Ramos (cell line): ENCODE results near the gene CTAG1A.
"Not testable (repeated sequence)": the region's sequence is repeated elsewhere in the genome, so short reads cannot be mapped to it uniquely, and the experiment has no call there.

ENCODE experiments used
- in situ Hi-C: fragments of 300-500 bp; cut with MboI; formaldehyde crosslinking; loops from one replicate; pipeline ENCODE4 v1.14.3; 2022; ENCODE audit warnings: low sequenced_read_pairs; ENCODE audit not compliant: unreplicated experiment

Gene CTAG1A

GRCh38 chrX:154584585-154585183 lies at the start of gene CTAG1A:
Gene CTAG1A (plus strand): TSS chrX:154585133. CDS start chrX:154585207, 74 bp downstream.
- in situ Hi-C loops: loop anchor here (25.0 kb wide), 2 partner anchors 153 to 253 kb away; partner anchors contain the start of gene SMIM9

- in situ Hi-C loops: loop anchor here (25.0 kb wide), 2 partner anchors 124 to 799 kb away; partner anchors contain the start of genes DNASE1L1 and TAFAZZIN
Observed at GRCh38 chrX:154535892-154536291, 49.0 kb upstream of the CTAG1A start.

- in situ Hi-C loops: loop anchor here (25.0 kb wide), 2 partner anchors 127 to 802 kb away; partner anchors contain the start of genes DNASE1L1 and TAFAZZIN
Observed at GRCh38 chrX:154539077-154539476, 45.9 kb upstream of the CTAG1A start.

- in situ Hi-C loops: loop anchor here (25.0 kb wide), 2 partner anchors 128 to 803 kb away; partner anchors contain the start of genes DNASE1L1 and TAFAZZIN
Observed at GRCh38 chrX:154540365-154540764, 44.6 kb upstream of the CTAG1A start.

- in situ Hi-C loops: loop anchor here (25.0 kb wide), 2 partner anchors 129 to 804 kb away; partner anchors contain the start of genes DNASE1L1 and TAFAZZIN
Observed at GRCh38 chrX:154540897-154541535, 43.9 kb upstream of the CTAG1A start.

GRCh38 chrX:154541589-154541895 lies 43.4 kb upstream of the CTAG1A start:
- in situ Hi-C loops: loop anchor here (25.0 kb wide), 2 partner anchors 129 to 804 kb away; partner anchors contain the start of genes DNASE1L1 and TAFAZZIN

- in situ Hi-C loops: loop anchor here (25.0 kb wide), 2 partner anchors 130 to 805 kb away; partner anchors contain the start of genes DNASE1L1 and TAFAZZIN
Observed at GRCh38 chrX:154541896-154542722, 42.8 kb upstream of the CTAG1A start.

GRCh38 chrX:154542723-154543424 lies 42.1 kb upstream of the CTAG1A start:
- in situ Hi-C loops: loop anchor here (25.0 kb wide), 2 partner anchors 131 to 806 kb away; partner anchors contain the start of genes DNASE1L1 and TAFAZZIN

GRCh38 chrX:154545673-154546274 lies 39.2 kb upstream of the CTAG1A start:
- in situ Hi-C loops: loop anchor here (25.0 kb wide), 2 partner anchors 133 to 808 kb away; partner anchors contain the start of genes DNASE1L1 and TAFAZZIN

- in situ Hi-C loops: loop anchor here (25.0 kb wide), 2 partner anchors 134 to 809 kb away; partner anchors contain the start of genes DNASE1L1 and TAFAZZIN
Observed at GRCh38 chrX:154546354-154547244, 38.3 kb upstream of the CTAG1A start, which contains the start of gene G6PD. Gene G6PD (minus strand): TSS chrX:154546846. CDS start chrX:154546155, 691 bp downstream.

GRCh38 chrX:154547245-154548027 lies 37.5 kb upstream of the CTAG1A start, which contains the start of gene IKBKG:
Gene IKBKG (plus strand): TSS chrX:154547620. CDS start chrX:154552003, 4,383 bp downstream.
- in situ Hi-C loops: loop anchor here (25.0 kb wide), 2 partner anchors 135 to 810 kb away; partner anchors contain the start of genes DNASE1L1 and TAFAZZIN

GRCh38 chrX:154548028-154548316 lies 37.0 kb upstream of the CTAG1A start:
- in situ Hi-C loops: loop anchor here (25.0 kb wide), 2 partner anchors 136 to 811 kb away; partner anchors contain the start of genes DNASE1L1 and TAFAZZIN

GRCh38 chrX:154549766-154550165 lies 35.2 kb upstream of the CTAG1A start:
- in situ Hi-C loops: loop anchor here (25.0 kb wide), 2 partner anchors 137 to 812 kb away; partner anchors contain the start of genes DNASE1L1 and TAFAZZIN

- in situ Hi-C loops: not testable (repeated sequence)
Observed at GRCh38 chrX:154552112-154552806, 32.7 kb upstream of the CTAG1A start.

GRCh38 chrX:154558060-154558690 lies 26.8 kb upstream of the CTAG1A start:
- in situ Hi-C loops: not testable (repeated sequence)

GRCh38 chrX:154558896-154559295 lies 26.0 kb upstream of the CTAG1A start:
- in situ Hi-C loops: not testable (repeated sequence)
